ENCODE measurements around the gene IFIH1. TPM values are rescaled to one million over a fixed set of nuclear protein-coding genes. Genes with fewer than 3 reads are reported as not detected.

Gene IFIH1
- 0.10 TPM for polyA plus RNA-seq (2013, experiment 1 of 2)
- 0.13 TPM for polyA plus RNA-seq (2013, experiment 2 of 2)

GRCh38 chr2:162318328-162319180 lies at the start of gene IFIH1:
TSS of gene IFIH1 (minus strand) at chr2:162318684. CDS start at chr2:162318307, 377 bp downstream.
- no CpG with 5 or more reads among the region's 45 CpGs for WGBS (ENCODE audit: extremely low coverage, insufficient coverage, low lambda C conversion rate)

GRCh38 chr2:162365392-162365791 lies 46.9 kb upstream of the IFIH1 start:
- Histone ChIP-seq H4K5ac (ENCODE audit: low read length) (no peak overlapping the region), H3K18ac (ENCODE audit: low read length) (no peak overlapping the region)

More at GRCh38 chr2:162318328-162319180, at the start of gene IFIH1:
- no peak within 1 kb of the TSS for H4K8ac ChIP-seq (ENCODE audit: low read depth, low read length)
- peak within 1 kb of the TSS; percentile 66 for H3K4me2 ChIP-seq (ENCODE audit: low read length)
- peak; percentile 74 for DNase-seq
- no peaks in the 10 kb centered on the region for H3K79me1 ChIP-seq (ENCODE audit: low read length)
- H2BK120ac ChIP-seq (ENCODE audit: low read depth, low read length) = no peak within 1 kb of the TSS
- no peak within 1 kb of the TSS for H3K18ac ChIP-seq (ENCODE audit: low read length)
- H3K23ac ChIP-seq (ENCODE audit: low read length) = no peak within 1 kb of the TSS
- H3K36me3 ChIP-seq (ENCODE audit: control insufficient read depth, insufficient read depth, low read length) = no peaks in the 10 kb centered on the region
- H3K4me1 ChIP-seq (ENCODE audit: control insufficient read depth, low read depth, low read length) = no peaks in the 10 kb centered on the region
- no peaks in the 10 kb centered on the region for H3K79me2 ChIP-seq (ENCODE audit: control insufficient read depth, insufficient read depth, low read length)
- H3K9ac ChIP-seq (ENCODE audit: low read length) = peak within 1 kb of the TSS; percentile 25
- H4K5ac ChIP-seq (ENCODE audit: low read length) = no peak within 1 kb of the TSS
- no peak within 1 kb of the TSS for H3K27ac ChIP-seq (ENCODE audit: low read depth, low read length)
- no peak within 1 kb of the TSS for H2AK5ac ChIP-seq (ENCODE audit: low read length)
- H3K27me3 ChIP-seq (ENCODE audit: insufficient read depth, low read length, poor library complexity) = no peaks in the 10 kb centered on the region
- no peak within 1 kb of the TSS for H2BK15ac ChIP-seq (replicated peaks; ENCODE audit: low read depth)
- H3K56ac ChIP-seq (ENCODE audit: low read length) = peak within 1 kb of the TSS; percentile 29
- H3K4me3 ChIP-seq (ENCODE audit: low read length) = peak within 1 kb of the TSS; percentile 8
- H2BK5ac ChIP-seq (ENCODE audit: low read length) = no peak within 1 kb of the TSS
- no peak within 1 kb of the TSS for H3K4ac ChIP-seq (ENCODE audit: low read depth, low read length)

GRCh38 chr2:162344617-162344950 lies 26.1 kb upstream of the IFIH1 start:
- H3K4me2 ChIP-seq (ENCODE audit: low read length) = peak overlapping the region; percentile 79
- DNase-seq = no peak
- H4K8ac ChIP-seq (ENCODE audit: low read depth, low read length) = no peak overlapping the region
- no peaks in the 10 kb centered on the region for H3K4me1 ChIP-seq (ENCODE audit: control insufficient read depth, low read depth, low read length)
- no peak overlapping the region for H2BK5ac ChIP-seq (ENCODE audit: low read length)
- no peaks in the 10 kb centered on the region for H3K79me2 ChIP-seq (ENCODE audit: control insufficient read depth, insufficient read depth, low read length)
- H3K56ac ChIP-seq (ENCODE audit: low read length) = peak overlapping the region; percentile 82
- H2AK5ac ChIP-seq (ENCODE audit: low read length) = no peak overlapping the region
- no peak overlapping the region for H3K23ac ChIP-seq (ENCODE audit: low read length)
- H2BK120ac ChIP-seq (ENCODE audit: low read depth, low read length) = no peak overlapping the region
- H2BK15ac ChIP-seq (replicated peaks; ENCODE audit: low read depth) = no peak overlapping the region
- H3K27me3 ChIP-seq (ENCODE audit: insufficient read depth, low read length, poor library complexity) = no peaks in the 10 kb centered on the region
- H3K36me3 ChIP-seq (ENCODE audit: control insufficient read depth, insufficient read depth, low read length) = no peaks in the 10 kb centered on the region
- H3K79me1 ChIP-seq (ENCODE audit: low read length) = peaks cover 1% of the 10 kb centered on the region
- H3K4me3 ChIP-seq (ENCODE audit: low read length) = peak overlapping the region; percentile 78
- no peak overlapping the region for H3K18ac ChIP-seq (ENCODE audit: low read length)
- H4K5ac ChIP-seq (ENCODE audit: low read length) = no peak overlapping the region
- peak overlapping the region; percentile 83 for H3K9ac ChIP-seq (ENCODE audit: low read length)
- no peak overlapping the region for H3K27ac ChIP-seq (ENCODE audit: low read depth, low read length)
- WGBS (ENCODE audit: extremely low coverage, insufficient coverage, low lambda C conversion rate) = no CpG with 5 or more reads among the region's 8 CpGs
- no peak overlapping the region for H3K4ac ChIP-seq (ENCODE audit: low read depth, low read length)

More at GRCh38 chr2:162365392-162365791, 46.9 kb upstream of the IFIH1 start:
- H3K9ac ChIP-seq (ENCODE audit: low read length) = no peak overlapping the region
- H3K27ac ChIP-seq (ENCODE audit: low read depth, low read length) = no peak overlapping the region
- no peak overlapping the region for H2BK15ac ChIP-seq (replicated peaks; ENCODE audit: low read depth)
- H3K23ac ChIP-seq (ENCODE audit: low read length) = no peak overlapping the region
- no peak overlapping the region for H2BK5ac ChIP-seq (ENCODE audit: low read length)
- no peak overlapping the region for H3K4me3 ChIP-seq (ENCODE audit: low read length)
- H3K4ac ChIP-seq (ENCODE audit: low read depth, low read length) = no peak overlapping the region
- H3K56ac ChIP-seq (ENCODE audit: low read length) = no peak overlapping the region
- no CpG with 5 or more reads among the region's 2 CpGs for WGBS (ENCODE audit: extremely low coverage, insufficient coverage, low lambda C conversion rate)
- no peaks in the 10 kb centered on the region for H3K79me1 ChIP-seq (ENCODE audit: low read length)
- H4K8ac ChIP-seq (ENCODE audit: low read depth, low read length) = no peak overlapping the region
- H3K27me3 ChIP-seq (ENCODE audit: insufficient read depth, low read length, poor library complexity) = no peaks in the 10 kb centered on the region
- H3K36me3 ChIP-seq (ENCODE audit: control insufficient read depth, insufficient read depth, low read length) = no peaks in the 10 kb centered on the region
- no peak overlapping the region for H3K4me2 ChIP-seq (ENCODE audit: low read length)
- DNase-seq = no peak
- H2AK5ac ChIP-seq (ENCODE audit: low read length) = no peak overlapping the region
- H2BK120ac ChIP-seq (ENCODE audit: low read depth, low read length) = no peak overlapping the region
- no peaks in the 10 kb centered on the region for H3K79me2 ChIP-seq (ENCODE audit: control insufficient read depth, insufficient read depth, low read length)
- H3K4me1 ChIP-seq (ENCODE audit: control insufficient read depth, low read depth, low read length) = no peaks in the 10 kb centered on the region

- Histone ChIP-seq H3K9ac (ENCODE audit: low read length) (peak within 1 kb of the TSS; percentile 83), H3K23ac (ENCODE audit: low read length) (no peak within 1 kb of the TSS), H2BK15ac (replicated peaks; ENCODE audit: low read depth) (no peak within 1 kb of the TSS), H3K4ac (ENCODE audit: low read depth, low read length) (no peak within 1 kb of the TSS), H3K4me2 (ENCODE audit: low read length) (peak within 1 kb of the TSS; percentile 79), H3K79me2 (ENCODE audit: control insufficient read depth, insufficient read depth, low read length) (no peaks in the 10 kb centered on the region), H4K8ac (ENCODE audit: low read depth, low read length) (no peak within 1 kb of the TSS), H3K18ac (ENCODE audit: low read length) (no peak within 1 kb of the TSS), H3K27ac (ENCODE audit: low read depth, low read length) (no peak within 1 kb of the TSS), H3K4me1 (ENCODE audit: control insufficient read depth, low read depth, low read length) (no peaks in the 10 kb centered on the region), H2BK120ac (ENCODE audit: low read depth, low read length) (no peak within 1 kb of the TSS), H3K36me3 (ENCODE audit: control insufficient read depth, insufficient read depth, low read length) (no peaks in the 10 kb centered on the region), H2AK5ac (ENCODE audit: low read length) (no peak within 1 kb of the TSS), H3K56ac (ENCODE audit: low read length) (peak within 1 kb of the TSS; percentile 82), H2BK5ac (ENCODE audit: low read length) (no peak within 1 kb of the TSS), H3K79me1 (ENCODE audit: low read length) (peaks cover 1% of the 10 kb centered on the region), H3K4me3 (ENCODE audit: low read length) (peak within 1 kb of the TSS; percentile 78), H4K5ac (ENCODE audit: low read length) (peak within 1 kb of the TSS; percentile 90), H3K27me3 (ENCODE audit: insufficient read depth, low read length, poor library complexity) (no peaks in the 10 kb centered on the region)
- WGBS (ENCODE audit: extremely low coverage, insufficient coverage, low lambda C conversion rate) = no CpG with 5 or more reads among the region's 57 CpGs
- peak; percentile 99 for DNase-seq
These were observed 25.5 kb upstream of the IFIH1 start, which contains the start of gene GCA for GRCh38 chr2:162343824-162344616. TSS of gene GCA (plus strand) at chr2:162344132. CDS start at chr2:162344249, 117 bp downstream.

DNA sequence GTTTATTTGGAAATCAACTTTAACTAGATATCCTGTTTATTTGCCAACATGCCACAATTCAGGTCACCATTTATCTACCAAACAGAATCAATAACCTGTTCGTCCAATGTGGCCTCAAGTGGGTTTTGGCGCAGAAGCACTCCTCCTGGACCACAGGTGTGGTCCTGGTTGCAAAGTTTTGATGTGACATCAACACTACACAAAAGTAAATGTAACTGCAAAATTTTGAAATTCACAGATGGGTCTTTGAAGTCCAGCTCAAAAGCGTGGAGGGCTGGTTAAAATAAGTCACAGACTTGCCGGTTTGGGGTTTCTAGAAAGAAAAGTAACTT lies 25.0 kb upstream of the IFIH1 start:
- H3K4me1 ChIP-seq (ENCODE audit: control insufficient read depth, low read depth, low read length) = no peaks in the 10 kb centered on the region
- WGBS (ENCODE audit: extremely low coverage, insufficient coverage, low lambda C conversion rate) = no CpG with 5 or more reads among the region's 4 CpGs

More for the DNA sequence above, 25.0 kb upstream of the IFIH1 start:
- H3K27me3 ChIP-seq (ENCODE audit: insufficient read depth, low read length, poor library complexity) = no peaks in the 10 kb centered on the region
- no peak overlapping the region for H3K18ac ChIP-seq (ENCODE audit: low read length)
- H3K4me2 ChIP-seq (ENCODE audit: low read length) = peak overlapping the region; percentile 14
- no peak for DNase-seq
- H2AK5ac ChIP-seq (ENCODE audit: low read length) = no peak overlapping the region
- no peak overlapping the region for H2BK15ac ChIP-seq (replicated peaks; ENCODE audit: low read depth)
- H4K5ac ChIP-seq (ENCODE audit: low read length) = peak overlapping the region; percentile 90
- H3K79me1 ChIP-seq (ENCODE audit: low read length) = peaks cover 1% of the 10 kb centered on the region
- no peaks in the 10 kb centered on the region for H3K79me2 ChIP-seq (ENCODE audit: control insufficient read depth, insufficient read depth, low read length)
- H3K23ac ChIP-seq (ENCODE audit: low read length) = no peak overlapping the region
- no peak overlapping the region for H4K8ac ChIP-seq (ENCODE audit: low read depth, low read length)
- H3K4ac ChIP-seq (ENCODE audit: low read depth, low read length) = no peak overlapping the region
- H3K27ac ChIP-seq (ENCODE audit: low read depth, low read length) = no peak overlapping the region
- peak overlapping the region; percentile 43 for H3K56ac ChIP-seq (ENCODE audit: low read length)
- H3K36me3 ChIP-seq (ENCODE audit: control insufficient read depth, insufficient read depth, low read length) = no peaks in the 10 kb centered on the region
- no peak overlapping the region for H3K9ac ChIP-seq (ENCODE audit: low read length)
- no peak overlapping the region for H3K4me3 ChIP-seq (ENCODE audit: low read length)
- no peak overlapping the region for H2BK5ac ChIP-seq (ENCODE audit: low read length)
- H2BK120ac ChIP-seq (ENCODE audit: low read depth, low read length) = no peak overlapping the region

All from mesendoderm (in vitro differentiated cells).